ENCODE results near the gene CHTOP.

GRCh38 chr1:153652805-153653500 is 19.1 kb downstream of the CHTOP start:
- TF ChIP-seq, protein P1, sequence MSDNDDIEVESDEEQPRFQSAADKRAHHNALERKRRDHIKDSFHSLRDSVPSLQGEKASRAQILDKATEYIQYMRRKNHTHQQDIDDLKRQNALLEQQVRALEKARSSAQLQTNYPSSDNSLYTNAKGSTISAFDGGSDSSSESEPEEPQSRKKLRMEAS (IDR thresholded peaks at IDR 0.05), result no peak
- TF ChIP-seq RAD21 (IDR thresholded peaks at IDR 0.05; ENCODE audit: low read depth), result no peak
- TF ChIP-seq CREB1 (IDR thresholded peaks at IDR 0.05; ENCODE audit: low read depth), result no peak
- no peak for TF ChIP-seq EP300 (IDR thresholded peaks at IDR 0.05; ENCODE audit: borderline replicate concordance)
- no peak for TF ChIP-seq CEBPB (IDR thresholded peaks at IDR 0.05)
- no peak for TF ChIP-seq TCF12 (IDR thresholded peaks at IDR 0.05; ENCODE audit: low read depth)
- TF ChIP-seq, protein P2, sequence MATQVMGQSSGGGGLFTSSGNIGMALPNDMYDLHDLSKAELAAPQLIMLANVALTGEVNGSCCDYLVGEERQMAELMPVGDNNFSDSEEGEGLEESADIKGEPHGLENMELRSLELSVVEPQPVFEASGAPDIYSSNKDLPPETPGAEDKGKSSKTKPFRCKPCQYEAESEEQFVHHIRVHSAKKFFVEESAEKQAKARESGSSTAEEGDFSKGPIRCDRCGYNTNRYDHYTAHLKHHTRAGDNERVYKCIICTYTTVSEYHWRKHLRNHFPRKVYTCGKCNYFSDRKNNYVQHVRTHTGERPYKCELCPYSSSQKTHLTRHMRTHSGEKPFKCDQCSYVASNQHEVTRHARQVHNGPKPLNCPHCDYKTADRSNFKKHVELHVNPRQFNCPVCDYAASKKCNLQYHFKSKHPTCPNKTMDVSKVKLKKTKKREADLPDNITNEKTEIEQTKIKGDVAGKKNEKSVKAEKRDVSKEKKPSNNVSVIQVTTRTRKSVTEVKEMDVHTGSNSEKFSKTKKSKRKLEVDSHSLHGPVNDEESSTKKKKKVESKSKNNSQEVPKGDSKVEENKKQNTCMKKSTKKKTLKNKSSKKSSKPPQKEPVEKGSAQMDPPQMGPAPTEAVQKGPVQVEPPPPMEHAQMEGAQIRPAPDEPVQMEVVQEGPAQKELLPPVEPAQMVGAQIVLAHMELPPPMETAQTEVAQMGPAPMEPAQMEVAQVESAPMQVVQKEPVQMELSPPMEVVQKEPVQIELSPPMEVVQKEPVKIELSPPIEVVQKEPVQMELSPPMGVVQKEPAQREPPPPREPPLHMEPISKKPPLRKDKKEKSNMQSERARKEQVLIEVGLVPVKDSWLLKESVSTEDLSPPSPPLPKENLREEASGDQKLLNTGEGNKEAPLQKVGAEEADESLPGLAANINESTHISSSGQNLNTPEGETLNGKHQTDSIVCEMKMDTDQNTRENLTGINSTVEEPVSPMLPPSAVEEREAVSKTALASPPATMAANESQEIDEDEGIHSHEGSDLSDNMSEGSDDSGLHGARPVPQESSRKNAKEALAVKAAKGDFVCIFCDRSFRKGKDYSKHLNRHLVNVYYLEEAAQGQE (IDR thresholded peaks at IDR 0.05; ENCODE audit: low read depth), result no peak
- TF ChIP-seq TAF1 (IDR thresholded peaks at IDR 0.05; ENCODE audit: low read depth), result no peak
- no peak for TF ChIP-seq YY1 (IDR thresholded peaks at IDR 0.05; ENCODE audit: low read depth)
- no peak for TF ChIP-seq ZBTB7A (IDR thresholded peaks at IDR 0.05; ENCODE audit: low read depth)
- no peak for TF ChIP-seq NFIC (IDR thresholded peaks at IDR 0.05)
- no peak for TF ChIP-seq TEAD4 (IDR thresholded peaks at IDR 0.05)
- no peak for TF ChIP-seq EGR1 (IDR thresholded peaks at IDR 0.05)
- no peak for TF ChIP-seq FOXM1 (IDR thresholded peaks at IDR 0.05; ENCODE audit: borderline replicate concordance, low read depth)

Measured in Ishikawa (cell line).